ENCODE measurements around the gene MRPL50. TPM values are rescaled to one million over a fixed set of nuclear protein-coding genes. Genes with fewer than 3 reads are reported as not detected.

The MRPL50 gene
- total RNA-seq = 10 to 100 TPM in 1 of 2 donors, 1 to 10 TPM in 1; 9.5 to 16.3 TPM

DNA sequence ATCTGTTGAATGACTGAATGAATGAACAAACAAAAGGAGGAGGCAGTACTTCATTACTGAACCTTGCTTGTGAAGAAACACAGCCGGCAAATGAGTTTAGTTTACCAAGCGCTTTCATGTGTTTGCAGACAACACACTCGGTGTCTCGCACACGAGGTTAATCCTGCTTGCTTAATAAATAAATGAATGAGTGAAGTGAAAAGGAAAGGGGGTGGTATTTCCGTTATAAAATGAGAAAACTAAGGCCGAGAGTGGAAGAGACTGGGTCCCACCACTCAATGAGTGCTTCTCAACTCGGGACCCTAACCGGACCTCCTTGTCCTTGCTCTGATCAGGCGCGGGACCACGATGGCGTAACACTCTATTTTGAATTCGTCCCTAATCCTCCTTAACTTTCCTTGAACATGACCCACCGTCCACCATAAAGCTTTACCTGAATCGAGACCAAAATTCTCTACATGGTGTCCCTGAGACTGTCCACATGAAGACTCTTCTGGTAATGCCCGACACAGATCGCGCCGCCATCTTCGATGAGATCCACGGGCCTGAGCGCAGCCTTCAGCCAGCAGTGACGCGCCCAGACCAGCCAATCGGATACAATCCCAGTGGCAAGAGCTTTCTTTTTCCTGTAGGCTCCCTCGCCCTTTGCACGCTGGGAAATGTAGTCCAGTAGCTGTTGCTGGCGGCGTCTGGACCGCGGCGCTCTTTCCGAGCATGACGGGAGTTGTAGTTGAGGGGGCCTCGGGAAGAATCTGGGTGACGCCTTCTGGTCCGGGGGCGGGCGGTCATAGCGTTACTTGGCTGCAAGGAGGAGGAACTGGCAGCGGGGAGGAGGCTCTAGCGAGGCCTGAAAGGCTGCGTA, at the start of gene MRPL50, which contains the start of gene ZNF189:
Gene MRPL50 (minus strand): TSS at position 551 of the 862 bp plus-strand sequence. CDS start 26 bp downstream, at position 525.
Gene ZNF189 (plus strand): TSS at position 784 of the 862 bp plus-strand sequence. CDS start 306 bp downstream, outside the sequence.
- TF ChIP-seq, protein P1, sequence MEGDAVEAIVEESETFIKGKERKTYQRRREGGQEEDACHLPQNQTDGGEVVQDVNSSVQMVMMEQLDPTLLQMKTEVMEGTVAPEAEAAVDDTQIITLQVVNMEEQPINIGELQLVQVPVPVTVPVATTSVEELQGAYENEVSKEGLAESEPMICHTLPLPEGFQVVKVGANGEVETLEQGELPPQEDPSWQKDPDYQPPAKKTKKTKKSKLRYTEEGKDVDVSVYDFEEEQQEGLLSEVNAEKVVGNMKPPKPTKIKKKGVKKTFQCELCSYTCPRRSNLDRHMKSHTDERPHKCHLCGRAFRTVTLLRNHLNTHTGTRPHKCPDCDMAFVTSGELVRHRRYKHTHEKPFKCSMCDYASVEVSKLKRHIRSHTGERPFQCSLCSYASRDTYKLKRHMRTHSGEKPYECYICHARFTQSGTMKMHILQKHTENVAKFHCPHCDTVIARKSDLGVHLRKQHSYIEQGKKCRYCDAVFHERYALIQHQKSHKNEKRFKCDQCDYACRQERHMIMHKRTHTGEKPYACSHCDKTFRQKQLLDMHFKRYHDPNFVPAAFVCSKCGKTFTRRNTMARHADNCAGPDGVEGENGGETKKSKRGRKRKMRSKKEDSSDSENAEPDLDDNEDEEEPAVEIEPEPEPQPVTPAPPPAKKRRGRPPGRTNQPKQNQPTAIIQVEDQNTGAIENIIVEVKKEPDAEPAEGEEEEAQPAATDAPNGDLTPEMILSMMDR (IDR thresholded peaks at IDR 0.05) = no peak
- Histone ChIP-seq H3K4me3 (peak within 1 kb of the TSS; percentile 89), H3K4me1 (ENCODE audit: control insufficient read depth in 1 of 2, low read depth in 2 of 2) (peaks cover 13 to 41% of the 10 kb centered on the region in 2 donors), H3K27me3 (replicated peaks; ENCODE audit: insufficient read depth) (no peaks in the 10 kb centered on the region), H3K9me3 (no peaks in the 10 kb centered on the region), H3K27ac (peak within 1 kb of the TSS; percentile 67 to 79), H3K36me3 (peaks cover 24% of the 10 kb centered on the region)
- DNase-seq (ENCODE audit: low spot score) (peak; percentile 98), ATAC-seq (ENCODE audit: insufficient number of reproducible peaks, low FRiP score, low read depth) (peak; percentile 99)

DNA sequence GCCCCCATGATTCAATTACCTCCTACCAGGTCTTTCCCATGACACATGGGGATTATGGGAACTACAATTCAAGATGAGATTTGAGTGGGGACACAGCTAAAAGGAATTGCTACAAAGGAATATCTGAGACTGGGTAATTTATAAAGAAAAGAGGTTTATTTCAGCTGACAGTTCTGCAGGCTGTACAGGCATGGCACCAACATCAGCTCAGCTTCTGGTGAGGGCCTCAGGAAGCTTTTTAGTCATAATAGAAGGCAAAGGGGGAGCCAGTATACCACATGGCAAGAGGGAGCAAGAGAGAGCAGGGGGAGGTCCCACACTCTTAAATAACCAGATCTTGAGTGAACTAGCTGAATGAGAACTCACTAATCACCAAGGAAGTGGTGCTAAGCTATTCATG, 48.3 kb upstream of the MRPL50 start:
- DNase-seq (ENCODE audit: low spot score) (no peak), ATAC-seq (ENCODE audit: insufficient number of reproducible peaks, low FRiP score, low read depth) (no peak)
- Histone ChIP-seq H3K36me3 (no peaks in the 10 kb centered on the region), H3K4me1 (ENCODE audit: control insufficient read depth in 1 of 2, low read depth in 2 of 2) (peaks cover 0 to 5% of the 10 kb centered on the region in 2 donors), H3K9me3 (no peaks in the 10 kb centered on the region), H3K27ac (no peak overlapping the region), H3K4me3 (no peak overlapping the region), H3K27me3 (replicated peaks; ENCODE audit: insufficient read depth) (no peaks in the 10 kb centered on the region)
- TF ChIP-seq, protein P1 (IDR thresholded peaks at IDR 0.05) = no peak

DNA sequence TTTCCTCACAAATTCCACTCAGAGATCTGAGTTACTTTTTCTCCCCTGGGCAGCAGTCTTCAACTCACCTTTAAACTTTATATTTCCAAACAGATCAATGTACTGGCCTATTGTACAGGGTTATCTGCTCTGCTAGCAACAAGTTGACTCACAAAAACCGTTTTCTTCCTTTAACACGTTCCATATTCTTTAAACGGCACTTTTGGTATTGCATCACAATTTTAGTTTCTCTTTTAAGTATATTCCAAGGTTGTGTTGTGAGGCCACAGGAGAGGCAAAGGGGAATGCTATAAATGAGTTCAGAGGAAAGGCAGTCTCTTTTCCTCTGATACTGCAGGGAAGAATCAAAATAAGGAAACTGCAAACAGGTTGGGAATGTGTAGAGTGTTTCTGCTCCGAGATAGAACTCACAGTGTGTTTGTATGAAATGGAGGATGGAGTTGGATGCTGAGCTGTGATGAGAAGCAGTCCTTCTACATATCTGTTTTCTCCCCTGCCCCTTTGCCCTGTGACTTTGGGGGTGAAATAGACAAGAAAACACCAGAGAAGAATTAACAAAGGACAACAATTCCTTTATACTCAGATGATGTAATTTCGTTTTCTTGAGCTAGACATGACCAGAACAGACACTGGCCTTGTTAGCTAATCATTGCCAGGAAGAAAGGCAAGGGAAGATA, 47.1 kb upstream of the MRPL50 start:
- no peak overlapping the region for H3K4me3 ChIP-seq
- H3K27ac ChIP-seq = no peak overlapping the region
- ATAC-seq (ENCODE audit: insufficient number of reproducible peaks, low FRiP score, low read depth) (no peak), DNase-seq (ENCODE audit: low spot score) (no peak)
- no peaks in the 10 kb centered on the region for H3K36me3 ChIP-seq
- TF ChIP-seq, protein P1 (IDR thresholded peaks at IDR 0.05) = no peak
- H3K9me3 ChIP-seq = no peaks in the 10 kb centered on the region
- H3K4me1 ChIP-seq (ENCODE audit: control insufficient read depth in 1 of 2, low read depth in 2 of 2) = peaks cover 0 to 5% of the 10 kb centered on the region in 2 donors
- H3K27me3 ChIP-seq (replicated peaks; ENCODE audit: insufficient read depth) = no peaks in the 10 kb centered on the region

DNA sequence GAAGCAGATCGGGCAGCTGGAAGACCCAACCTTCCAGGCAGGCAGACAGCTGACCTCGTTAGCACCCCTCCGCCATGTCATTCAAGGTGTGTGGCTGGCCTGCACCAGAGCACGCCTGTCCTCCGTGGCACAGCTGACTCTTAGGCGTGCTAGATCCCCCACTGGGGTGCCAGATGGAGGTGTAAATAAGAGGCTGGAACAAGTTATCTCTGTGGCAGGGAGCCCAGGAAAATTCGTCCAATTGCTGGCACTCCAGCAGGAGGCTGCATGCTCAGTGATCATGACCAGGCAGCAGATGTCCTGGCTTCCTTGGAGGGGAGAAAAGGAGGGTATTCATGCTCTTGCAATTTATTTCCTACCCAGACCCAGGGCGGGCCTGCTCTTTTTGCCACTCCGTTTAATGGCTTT, 45.0 kb upstream of the MRPL50 start:
- DNase-seq (ENCODE audit: low spot score) (no peak), ATAC-seq (ENCODE audit: insufficient number of reproducible peaks, low FRiP score, low read depth) (no peak)
- Histone ChIP-seq H3K27ac (no peak overlapping the region), H3K36me3 (no peaks in the 10 kb centered on the region), H3K9me3 (no peaks in the 10 kb centered on the region), H3K4me3 (no peak overlapping the region), H3K4me1 (ENCODE audit: control insufficient read depth in 1 of 2, low read depth in 2 of 2) (no peaks in the 10 kb centered on the region), H3K27me3 (replicated peaks; ENCODE audit: insufficient read depth) (no peaks in the 10 kb centered on the region)
- TF ChIP-seq, protein P1 (IDR thresholded peaks at IDR 0.05) = no peak

DNA sequence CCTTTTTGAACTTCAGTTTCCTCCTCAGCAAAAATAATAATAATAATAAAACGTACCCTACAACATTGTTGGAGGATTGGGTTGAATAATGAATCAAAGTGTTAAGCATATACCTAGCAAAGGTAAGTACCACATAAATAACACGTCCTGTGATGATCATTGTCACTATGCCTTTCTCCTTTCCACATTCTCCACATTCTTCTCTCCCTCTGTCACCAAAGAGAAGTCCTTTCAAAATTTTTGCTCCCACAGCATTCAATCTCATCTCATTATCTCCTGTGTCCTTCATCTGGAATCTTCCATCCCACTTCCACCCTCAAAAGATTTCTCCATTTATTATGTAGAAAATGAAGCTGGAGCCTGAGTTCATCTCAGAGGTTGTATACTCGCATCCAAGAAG, 44.3 kb upstream of the MRPL50 start:
- Histone ChIP-seq H3K27me3 (replicated peaks; ENCODE audit: insufficient read depth) (no peaks in the 10 kb centered on the region), H3K4me1 (ENCODE audit: control insufficient read depth in 1 of 2, low read depth in 2 of 2) (no peaks in the 10 kb centered on the region), H3K9me3 (no peaks in the 10 kb centered on the region), H3K36me3 (no peaks in the 10 kb centered on the region), H3K27ac (no peak overlapping the region), H3K4me3 (no peak overlapping the region)
- DNase-seq (ENCODE audit: low spot score) (no peak), ATAC-seq (ENCODE audit: insufficient number of reproducible peaks, low FRiP score, low read depth) (no peak)
- TF ChIP-seq, protein P1 (IDR thresholded peaks at IDR 0.05) = no peak
